ENCODE data around the gene CRYBG2. TPM values are rescaled to one million over a fixed set of nuclear protein-coding genes. Genes with fewer than 3 reads are reported as not detected.

The CRYBG2 gene
- total RNA-seq, 1 donor from 2014 or later = 0.83 TPM

Other genes with a start within 250 kb of the CRYBG2 start
- gene PDIK1L, start 242.3 kb downstream of the CRYBG2 start, total RNA-seq = 15.5 and 18.9 TPM in 2 replicates
- gene FAM110D, start 195.1 kb downstream of the CRYBG2 start, total RNA-seq = 0.12 TPM in 1 of 2 replicates, not detected in the other
- not detected in 2 replicates for gene C1orf232, start 185.2 kb downstream of the CRYBG2 start, total RNA-seq
- 81.3 and 83.0 TPM in 2 replicates for gene ZNF593, start 184.2 kb downstream of the CRYBG2 start, total RNA-seq
- not detected in 2 replicates for gene ZNF593OS, start 182.3 kb downstream of the CRYBG2 start, total RNA-seq
- gene CNKSR1, start 176.6 kb downstream of the CRYBG2 start, total RNA-seq = 4.2 and 4.7 TPM in 2 replicates
- gene CATSPER4, start 163.5 kb downstream of the CRYBG2 start, total RNA-seq = not detected in 2 replicates
- gene CEP85, start 119.9 kb downstream of the CRYBG2 start, total RNA-seq = 37.0 and 37.1 TPM in 2 replicates
- gene SH3BGRL3, start 74.0 kb downstream of the CRYBG2 start, total RNA-seq = 551 and 575 TPM in 2 replicates
- gene UBXN11, start 47.5 kb downstream of the CRYBG2 start, total RNA-seq = 14.8 and 22.1 TPM in 2 replicates
- gene CD52, start 36.2 kb downstream of the CRYBG2 start, total RNA-seq = 394 and 411 TPM in 2 replicates
- gene ZNF683, start 18.6 kb upstream of the CRYBG2 start, total RNA-seq = not detected in 2 replicates
- not detected in 2 replicates for gene LIN28A, start 56.7 kb upstream of the CRYBG2 start, total RNA-seq
- 58.4 and 60.9 TPM in 2 replicates for gene DHDDS, start 78.2 kb upstream of the CRYBG2 start, total RNA-seq
- 492 and 496 TPM in 2 replicates for gene HMGN2, start 118.3 kb upstream of the CRYBG2 start, total RNA-seq
- gene RPS6KA1, start 175.6 kb upstream of the CRYBG2 start, total RNA-seq = 324 and 331 TPM in 2 replicates

All from activated T-helper 1 cell treated with anti-CD3 and anti-CD28 coated beads, Interleukin-12 subunit alpha, Interleukin-12 subunit beta, Interleukin-2, Interleukin-4 antibody, amounts not matched to agents 30 ng/mL and 10 ng/mL and 1 ng/mL, durations not matched to agents 14 hours and 24 hours and 36 hours (primary cell).